Stimulated activated CD4-positive, alpha-beta T cell treated with anti-CD3 and anti-CD28 coated beads, Interleukin-2, amount 100 ng/mL, for 24 hours (primary cell): Measurements from ENCODE around the gene CCDC80.
A peak's percentile ranks its signal among the peaks of the same experiment; 100 is the strongest.

ENCODE experiments used
- DNase-seq, 2 donors: peaks; one replicate each; pipeline ENCODE4 v3.0.0-alpha.2; 2020

CCDC80 gene

DNA sequence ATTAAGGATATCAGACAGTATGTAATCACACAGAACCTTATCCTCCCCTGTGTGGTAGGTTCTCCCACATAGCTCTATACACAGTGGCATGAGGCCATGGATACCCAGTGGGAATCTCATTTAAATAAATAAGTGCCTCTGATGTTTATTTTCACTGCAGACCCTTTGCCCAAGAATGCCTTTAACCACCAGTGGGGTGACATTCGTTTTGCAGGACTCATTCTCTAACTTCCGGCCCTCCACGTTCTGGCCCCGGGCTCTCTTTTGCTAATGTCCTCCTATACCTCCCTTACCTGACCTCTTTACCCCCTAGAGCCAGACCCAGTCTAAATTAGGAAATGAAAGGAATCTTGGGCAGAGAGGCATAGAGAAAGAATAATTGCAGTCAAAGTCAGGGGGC, 8.3 kb downstream of the CCDC80 start:
- DNase-seq: no peak

DNA sequence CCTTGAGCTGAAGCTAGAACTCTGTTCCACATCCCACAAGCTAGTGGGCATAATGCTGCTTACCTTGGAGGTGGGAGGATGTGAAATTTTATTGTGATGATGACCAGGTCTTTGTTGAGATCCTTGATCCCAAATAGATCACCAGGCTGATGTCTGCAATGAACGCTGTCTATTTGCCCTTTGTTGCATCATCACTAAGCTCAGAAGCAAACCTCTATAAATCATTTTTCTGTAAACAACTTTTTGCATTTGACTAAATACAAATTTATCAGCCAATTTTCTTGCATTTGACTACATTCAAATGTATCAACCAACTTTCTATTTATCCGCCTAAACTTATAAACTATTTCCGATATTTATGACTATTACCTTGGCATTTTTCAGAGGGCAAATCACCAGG, 9.7 kb downstream of the CCDC80 start:
- DNase-seq: no peak

DNA sequence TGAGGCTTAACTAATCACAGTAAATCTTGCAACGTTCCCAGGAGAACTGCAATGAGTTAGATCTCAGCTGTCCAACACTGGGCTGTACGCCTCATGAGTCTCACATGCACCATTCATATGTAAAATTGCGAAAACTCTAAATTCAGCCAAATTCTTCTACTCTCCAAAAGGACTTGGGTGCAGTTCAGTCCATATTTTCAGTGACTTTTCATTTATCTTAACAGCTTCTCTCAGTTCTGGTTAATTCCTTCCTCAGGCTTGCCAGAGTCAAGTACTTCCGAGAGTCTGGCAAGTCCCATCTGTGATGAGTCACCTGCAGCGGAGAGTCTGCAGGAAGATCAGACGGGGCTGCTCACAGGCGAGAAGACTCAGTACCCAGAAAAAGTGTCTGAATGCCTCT, 11.5 kb downstream of the CCDC80 start:
- DNase-seq: peak in 1 of 2 donors; percentile 17

DNA sequence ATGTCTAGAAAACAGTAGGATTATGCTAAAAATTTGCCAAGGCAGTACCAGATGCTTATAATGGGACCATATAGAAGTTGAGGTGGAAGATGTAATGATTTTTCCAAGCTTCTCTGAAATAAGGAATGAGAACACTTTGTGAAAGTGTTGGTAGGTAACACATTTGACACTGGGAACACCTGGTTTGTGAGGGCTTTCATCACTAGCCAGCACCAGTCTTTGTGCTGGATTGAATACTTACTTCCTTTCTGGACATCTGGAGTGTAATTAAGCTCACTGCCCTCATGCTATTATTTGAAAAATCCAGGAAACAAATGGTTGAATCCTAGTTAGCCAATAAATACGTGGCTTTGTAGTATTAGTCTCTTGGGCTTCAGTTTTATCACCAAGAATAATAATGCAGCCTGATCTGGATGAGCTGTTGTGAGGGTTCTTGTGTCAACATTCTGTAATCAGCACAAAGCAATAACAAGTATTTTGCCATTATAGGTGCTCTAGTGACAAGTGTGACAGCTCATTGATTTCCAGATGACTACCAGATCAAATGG, 12.9 kb downstream of the CCDC80 start:
- no peak for DNase-seq

DNA sequence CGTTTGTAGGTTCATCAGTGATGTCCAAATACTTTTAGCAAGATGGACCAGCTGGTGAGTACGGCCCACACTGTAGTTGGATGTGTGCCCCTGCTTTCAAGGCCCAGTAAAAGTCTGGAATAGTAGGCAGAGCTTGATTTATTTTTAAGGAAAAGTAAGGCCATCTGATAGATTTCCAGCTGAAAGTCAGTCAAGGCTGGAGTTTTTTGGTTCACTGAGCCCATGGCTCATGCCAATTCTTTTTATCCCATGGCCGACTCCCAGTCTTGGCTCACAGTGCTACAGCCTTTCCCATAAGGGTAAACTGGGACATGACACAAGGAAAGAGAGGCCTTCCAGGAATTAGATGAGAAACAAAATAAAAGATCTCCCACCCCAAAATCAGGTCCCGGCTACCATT, 13.5 kb downstream of the CCDC80 start:
- DNase-seq: no peak

DNA sequence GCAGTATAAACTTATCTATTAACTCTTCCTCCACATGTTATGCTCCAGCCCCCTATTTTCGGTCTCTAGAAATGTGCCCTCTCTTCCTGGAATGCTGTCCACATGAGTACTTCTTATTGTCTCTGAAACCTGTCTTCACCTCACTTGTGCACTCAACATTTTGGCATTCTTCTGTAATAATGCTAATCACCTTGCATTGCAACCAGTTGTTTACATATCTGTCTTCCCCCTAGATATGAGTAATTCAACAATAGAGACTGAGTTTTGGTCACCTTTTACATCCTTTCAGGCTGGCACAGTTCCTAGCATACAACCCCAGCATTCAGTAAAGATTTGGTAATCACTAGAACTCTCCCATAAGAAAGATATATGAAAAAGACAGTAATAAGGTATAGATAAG, 17.2 kb downstream of the CCDC80 start:
- no peak for DNase-seq

DNA sequence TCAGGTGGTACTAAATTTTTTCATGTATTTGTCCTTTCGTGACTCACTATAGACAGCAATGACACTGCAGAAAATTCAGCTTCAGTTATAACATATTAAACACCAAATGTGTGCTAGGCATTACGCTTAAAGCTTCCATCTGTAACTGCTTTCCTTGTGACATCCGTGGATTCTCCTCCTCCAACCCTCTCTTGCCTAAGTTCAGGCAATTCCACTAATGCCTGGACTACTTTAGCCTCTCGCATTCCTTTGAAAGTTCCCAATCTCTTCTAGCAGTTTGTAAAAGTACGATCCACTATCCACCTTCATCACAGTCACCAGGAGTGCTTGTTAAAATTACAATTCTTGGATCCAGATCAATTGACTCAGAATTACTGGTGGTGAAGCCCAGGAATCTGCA, 17.7 kb downstream of the CCDC80 start:
- no peak for DNase-seq

DNA sequence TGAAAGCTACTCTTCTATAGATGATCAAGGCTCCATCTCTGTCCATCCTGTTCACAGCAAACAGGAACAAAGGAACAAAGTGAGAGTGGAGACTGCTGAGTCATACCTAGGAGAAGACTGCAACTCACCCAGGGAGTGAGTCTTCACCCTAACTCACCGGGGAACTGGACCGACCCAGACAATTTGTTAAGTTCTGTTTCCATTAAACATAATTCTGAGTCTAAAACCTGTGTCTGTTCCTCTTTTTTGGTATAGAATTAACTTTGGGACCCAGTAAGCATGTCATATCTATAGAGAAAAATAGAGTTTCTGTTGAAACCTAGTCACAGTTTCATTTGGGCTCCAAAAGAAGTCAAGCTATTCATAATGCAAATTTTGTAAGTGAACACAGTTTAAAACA, 21.6 kb downstream of the CCDC80 start:
- no peak for DNase-seq

DNA sequence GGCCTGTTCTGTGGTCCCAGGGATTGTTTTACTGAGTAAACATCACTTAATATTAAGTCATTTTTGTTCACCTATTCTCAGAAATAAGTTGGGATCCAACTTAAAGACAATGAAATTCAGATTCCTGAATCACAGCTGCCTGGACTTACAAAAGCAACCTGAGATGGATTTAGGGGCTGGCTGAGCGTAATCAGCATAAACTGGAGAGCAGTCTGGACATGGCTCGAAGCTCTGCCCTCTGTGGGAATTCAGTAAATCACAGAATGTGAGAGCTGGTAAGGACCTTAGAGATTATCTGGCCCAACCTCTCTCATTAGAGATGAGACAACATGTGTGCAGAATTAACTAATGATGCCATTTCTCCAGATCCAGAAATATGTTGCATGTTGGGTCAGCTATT, 23.7 kb downstream of the CCDC80 start:
- no peak for DNase-seq

DNA sequence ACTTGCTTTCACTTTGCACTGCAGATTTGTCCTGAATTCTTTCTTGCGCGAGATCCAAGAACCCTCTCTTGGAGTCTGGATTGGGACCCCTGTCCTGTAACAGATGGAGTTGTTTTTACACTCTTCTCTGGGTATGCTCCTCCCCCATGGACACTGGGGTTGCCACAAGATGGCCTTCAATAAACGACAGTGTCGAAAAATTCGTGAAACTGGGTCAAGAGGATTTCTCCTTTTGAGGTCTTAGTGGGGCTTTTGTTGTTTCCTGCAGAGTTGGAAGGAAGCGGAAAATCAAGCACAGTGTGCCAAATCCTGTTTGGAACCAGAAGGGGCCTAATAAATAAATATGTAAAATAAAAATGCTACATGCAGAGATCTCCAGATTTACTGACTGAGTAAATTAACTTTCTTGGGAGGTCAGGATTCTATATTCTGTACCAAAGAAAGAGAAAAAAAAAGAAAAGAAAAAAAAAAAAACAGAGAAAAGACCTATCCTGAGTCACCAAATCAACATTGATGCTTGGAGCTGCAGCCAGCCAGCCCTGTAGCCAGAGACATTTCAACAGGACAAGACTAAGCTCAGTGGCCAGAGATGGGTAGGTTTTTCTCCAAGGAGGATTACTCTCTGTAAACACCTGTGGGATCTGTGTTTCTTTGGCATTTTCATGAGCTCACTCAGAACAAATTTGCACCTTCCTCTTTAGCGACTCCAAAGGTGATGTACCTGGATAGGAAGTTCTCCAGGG, 24.8 kb downstream of the CCDC80 start:
- DNase-seq: no peak

DNA sequence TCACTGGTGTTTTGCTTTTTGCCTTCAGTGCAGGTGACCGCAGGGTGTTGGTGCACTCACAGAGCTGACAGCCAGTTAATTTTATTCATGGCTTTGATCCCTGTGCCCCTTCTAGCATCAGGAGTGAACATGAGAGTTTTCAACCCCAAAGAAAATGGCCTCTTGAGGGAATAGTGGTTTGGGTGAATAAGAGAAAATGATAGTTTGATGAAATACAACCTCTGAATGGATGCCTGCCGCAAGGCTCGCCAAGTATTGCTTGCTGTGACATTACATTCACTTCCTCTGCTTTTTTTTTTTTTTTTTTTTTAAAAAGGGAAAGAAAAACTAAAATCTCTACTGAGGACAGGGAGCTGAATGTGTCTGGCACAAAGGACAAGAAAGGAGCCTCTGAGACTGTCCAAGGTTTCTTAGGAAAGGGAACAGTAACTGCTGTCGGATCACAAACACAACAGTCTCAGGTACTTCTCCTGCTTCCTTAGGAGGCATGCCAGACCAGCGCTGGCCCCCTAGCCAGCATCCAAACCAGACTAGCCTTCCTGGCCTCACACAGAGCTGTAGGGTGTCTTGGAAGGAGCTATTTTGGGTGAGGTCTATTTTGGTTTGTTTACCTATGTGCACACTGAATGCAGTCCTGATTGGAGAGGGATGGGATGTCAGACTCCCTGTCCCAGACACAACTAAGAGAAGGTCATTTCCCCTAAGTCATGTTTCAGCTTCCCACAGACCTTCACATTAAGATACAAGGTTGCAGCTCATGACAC, 29.0 kb downstream of the CCDC80 start:
- DNase-seq: no peak

DNA sequence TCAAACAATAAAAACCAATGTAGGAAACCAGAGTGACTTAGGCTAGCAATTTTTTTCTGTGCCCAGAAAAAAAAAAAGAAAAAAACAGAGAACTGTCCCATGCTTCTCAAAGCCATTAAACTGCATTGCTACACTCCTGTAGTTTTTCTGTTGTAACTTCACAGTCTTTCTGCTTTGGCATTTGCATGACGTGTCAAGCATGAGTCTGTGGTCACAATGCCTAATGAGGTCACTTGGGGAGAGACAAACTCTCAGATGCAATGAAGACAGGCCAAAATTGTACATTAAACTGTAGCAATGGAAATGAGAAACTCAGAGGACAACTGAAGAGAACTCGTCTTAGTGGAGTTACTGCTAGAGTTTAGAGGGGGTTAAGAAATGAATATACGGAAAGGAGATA, 30.8 kb downstream of the CCDC80 start:
- no peak for DNase-seq

DNA sequence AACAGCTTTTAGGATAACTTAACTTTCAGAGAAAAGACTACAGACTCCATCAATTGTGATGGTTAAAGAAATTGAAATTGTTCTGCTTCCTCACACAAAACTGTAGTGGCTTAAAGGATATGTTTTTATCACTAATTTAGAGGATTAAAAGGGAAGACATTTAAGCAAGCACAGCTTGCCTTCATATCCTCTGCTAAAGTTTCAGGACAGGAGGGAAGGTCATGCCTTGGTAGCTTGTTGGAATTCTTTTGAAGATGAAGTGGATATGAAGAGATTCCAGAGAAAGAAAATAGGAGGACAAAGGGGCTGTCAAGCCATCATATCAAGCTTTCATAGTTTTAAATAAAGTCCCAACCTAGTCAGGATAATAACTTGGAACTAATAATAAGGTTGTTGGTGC, 33.1 kb downstream of the CCDC80 start:
- DNase-seq: no peak

DNA sequence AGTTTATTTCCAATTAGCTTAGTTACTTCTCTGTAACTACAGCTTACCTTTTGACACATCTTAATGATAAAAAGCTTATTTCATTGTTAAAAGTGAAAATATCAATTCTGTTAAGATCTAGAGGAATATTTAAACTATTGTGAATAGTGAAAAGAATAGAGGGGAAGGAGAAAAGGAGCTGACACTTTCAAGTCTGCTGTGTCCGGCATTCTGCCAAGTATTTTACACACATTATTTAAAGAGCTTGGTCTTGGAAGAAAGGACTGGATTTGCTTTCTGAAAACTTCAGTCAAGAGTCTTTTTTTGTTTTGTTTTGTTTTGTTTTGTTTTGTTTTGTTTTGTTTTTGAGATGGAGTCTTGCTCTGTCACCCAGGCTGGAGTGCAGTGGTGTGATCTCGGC, 34.8 kb downstream of the CCDC80 start:
- no peak for DNase-seq

DNA sequence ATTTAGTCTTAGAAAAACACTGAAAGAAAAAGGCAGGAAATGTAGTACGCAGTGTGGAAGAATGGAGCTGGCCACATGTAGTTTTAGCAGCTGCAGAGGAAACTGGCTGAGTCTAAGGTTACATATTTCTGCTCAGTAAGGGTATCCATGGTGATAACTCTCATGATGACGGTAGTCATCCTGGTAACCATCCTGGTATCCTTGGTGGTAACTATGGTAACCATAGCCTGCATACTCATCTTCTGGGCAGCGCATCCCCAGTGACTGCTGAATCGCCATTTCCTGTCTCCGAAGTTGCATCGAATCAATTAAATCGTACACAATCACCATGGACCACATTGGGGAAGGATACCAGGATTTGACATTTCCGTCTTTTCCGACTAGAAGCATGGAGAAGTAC, 35.7 kb downstream of the CCDC80 start:
- DNase-seq: no peak

DNA sequence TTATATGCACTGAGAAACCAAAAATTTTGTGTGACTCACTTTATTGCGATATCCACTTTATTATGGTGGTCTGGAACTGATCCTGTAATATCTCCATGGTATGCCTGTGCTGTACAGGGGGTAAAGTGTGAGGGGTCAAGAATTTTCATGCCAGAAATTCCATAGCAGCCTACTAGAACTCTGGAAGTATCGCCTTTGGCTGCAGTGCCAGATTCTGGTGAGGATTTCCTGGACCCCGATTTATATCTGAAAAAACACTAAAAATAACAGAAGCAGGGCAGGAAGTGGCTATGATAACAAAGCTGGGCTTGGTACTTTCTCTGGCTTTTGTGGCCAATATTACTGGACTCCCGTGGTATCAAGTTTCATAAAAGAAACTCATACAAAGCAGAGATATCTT, 36.4 kb downstream of the CCDC80 start:
- DNase-seq: no peak

DNA sequence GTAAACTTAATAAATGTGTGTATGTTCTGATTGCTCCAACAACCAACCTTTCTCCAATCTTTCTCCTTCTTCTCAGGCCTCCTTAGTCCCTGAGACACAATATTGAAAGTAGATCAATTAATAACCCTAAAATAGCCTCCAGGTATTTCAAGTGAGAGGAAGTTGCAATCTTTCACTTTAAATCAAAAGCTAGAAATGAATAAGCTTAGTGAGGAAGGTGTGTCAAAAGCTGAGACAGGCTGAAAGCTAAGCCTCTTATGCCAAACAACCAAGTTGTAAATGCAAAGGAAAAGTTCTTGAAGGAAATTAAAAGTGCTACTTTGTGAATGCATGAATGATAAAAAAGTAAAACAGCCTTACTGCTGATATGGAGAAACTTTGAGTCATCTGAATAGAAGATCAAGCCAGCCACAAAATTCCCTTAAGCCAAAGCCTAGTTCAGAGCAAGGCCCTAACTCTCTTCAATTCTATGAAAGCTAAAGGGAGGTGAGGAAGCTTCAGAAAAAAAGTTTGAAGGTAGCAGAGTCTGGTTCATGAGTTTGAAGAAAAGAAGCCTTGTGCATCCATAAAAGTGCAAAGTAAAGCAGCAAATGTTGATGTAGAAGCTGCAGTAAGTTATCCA, 38.6 kb downstream of the CCDC80 start:
- DNase-seq: no peak

DNA sequence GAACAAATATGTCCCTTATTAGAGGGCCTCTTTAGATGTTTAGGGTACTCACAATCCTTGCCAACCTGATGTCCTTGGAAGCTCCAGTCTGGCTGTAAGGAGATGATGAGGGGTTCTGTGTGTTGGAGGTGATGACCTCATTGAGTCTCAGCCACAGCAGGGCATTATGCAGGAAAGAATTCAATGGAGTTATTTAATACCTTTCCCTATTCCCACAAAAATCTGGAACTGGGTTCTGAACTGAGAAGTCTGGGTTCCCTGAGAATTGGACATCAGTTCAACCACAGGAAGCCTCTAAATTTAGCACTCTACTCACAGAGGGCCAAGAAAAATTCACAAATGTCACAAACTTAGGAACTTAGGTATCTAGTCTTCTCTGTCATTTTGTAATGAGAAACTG, 42.2 kb downstream of the CCDC80 start:
- DNase-seq: no peak

DNA sequence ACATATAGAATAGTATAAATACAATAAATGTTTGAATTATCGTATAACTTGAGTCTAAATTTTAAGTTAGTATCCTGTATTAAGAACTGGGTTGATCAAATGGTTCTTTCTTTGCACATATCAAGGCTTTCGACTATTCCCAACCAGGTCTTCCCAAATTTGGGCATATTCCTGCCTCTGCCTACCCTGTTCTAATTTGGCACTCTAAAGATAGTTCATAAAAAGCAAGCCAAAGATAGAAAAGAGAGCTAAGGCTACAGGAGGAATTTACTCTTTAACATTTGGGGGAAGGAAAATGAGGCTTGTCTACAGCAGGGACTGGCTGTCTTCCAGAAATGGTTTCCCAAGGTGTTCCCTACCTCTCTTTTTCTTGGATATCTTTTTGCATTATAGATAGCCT, 43.0 kb downstream of the CCDC80 start:
- DNase-seq: no peak

DNA sequence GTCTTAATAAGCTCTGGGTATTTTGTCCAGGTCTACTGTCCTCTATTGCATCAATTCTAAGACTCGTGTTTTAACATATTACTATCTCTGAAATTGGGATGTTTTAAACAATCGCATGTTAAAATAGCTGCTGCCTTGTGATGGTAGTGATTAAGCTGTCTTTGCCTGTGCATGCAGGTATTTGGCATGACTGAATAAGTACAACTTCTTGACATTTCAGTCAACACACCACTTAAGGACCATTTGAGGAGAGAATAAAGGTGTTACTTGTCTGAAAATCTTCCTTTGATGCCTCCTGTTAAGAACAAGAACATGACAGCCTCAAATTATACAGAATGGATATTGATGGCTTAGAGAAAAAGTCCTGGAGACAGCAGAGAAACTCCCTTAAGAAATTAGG, 46.1 kb downstream of the CCDC80 start:
- no peak for DNase-seq

DNA sequence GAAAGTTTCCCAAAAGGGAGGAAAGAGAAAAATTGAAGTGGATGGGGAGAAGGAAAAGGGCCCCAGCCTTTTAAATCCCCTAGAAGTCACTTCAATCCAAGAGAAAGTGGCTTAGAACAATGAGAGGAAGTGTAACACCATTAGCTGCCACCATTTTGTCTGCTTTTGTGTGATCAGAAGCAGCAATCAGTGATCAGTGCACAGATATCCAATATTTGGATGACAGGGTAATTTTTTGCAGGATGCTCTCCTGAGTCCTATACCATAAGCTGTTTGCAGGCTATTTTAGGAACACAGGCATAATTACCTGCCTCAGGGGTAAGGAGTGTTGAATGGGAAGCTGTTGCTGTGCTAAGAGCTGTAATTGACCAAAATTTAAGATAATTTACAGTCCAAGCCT, 47.7 kb downstream of the CCDC80 start:
- no peak for DNase-seq

DNA sequence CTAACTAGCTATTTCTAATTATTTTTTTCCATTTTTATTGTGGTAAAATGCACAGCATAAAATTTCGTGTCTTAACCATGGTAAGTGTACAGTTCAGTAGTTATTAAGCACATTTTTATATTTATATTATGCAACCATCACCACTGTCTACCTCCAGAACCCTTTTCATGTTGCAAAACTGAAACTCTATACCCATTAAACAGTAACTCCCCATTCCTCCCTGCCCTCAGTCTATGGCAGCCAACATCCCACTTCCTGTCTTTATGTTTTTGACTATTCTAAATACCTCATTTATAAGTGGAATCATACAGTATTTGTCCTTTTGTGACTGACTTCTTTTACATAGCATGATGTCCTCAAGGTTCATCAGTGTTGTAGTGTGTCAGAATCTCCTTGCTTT, 53.6 kb downstream of the CCDC80 start:
- no peak for DNase-seq

DNA sequence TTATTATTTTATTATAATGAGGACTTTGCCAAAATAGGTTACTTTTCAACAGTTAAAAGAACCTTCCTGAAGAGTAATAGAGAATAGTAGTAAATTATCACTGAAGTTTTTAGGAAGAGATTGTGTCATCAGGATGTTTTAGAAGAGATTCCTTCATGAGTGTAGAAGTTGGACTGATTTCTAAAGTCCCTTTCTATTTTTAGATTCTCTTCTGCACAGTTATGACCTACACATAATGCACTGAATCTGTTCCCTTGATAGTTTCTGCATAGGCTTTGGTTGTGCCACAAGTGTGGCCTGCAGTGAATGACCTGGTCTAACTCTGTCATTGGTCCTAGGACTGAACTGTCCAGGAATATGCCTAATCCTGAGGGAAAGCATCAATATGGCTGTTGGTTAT, 55.2 kb downstream of the CCDC80 start:
- DNase-seq: no peak

DNA sequence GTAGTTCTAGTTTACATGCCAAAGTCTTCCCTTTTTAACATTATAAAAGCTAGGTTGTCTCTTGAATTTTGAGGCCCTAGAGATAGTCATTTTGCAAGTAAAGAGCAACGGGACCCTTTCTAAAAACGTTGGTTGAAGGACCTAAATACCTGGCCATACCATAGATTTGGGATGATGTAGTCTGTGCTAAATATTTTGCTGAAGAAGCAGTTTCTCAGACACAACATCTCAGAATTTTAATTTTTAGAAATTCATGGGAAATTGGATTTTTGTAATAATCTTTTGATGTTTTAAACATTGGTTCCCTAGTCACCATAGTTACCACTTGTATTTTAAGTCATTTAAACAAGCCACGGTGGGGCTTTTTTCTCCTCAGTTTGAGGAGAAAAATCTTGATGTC, 57.8 kb downstream of the CCDC80 start:
- DNase-seq: no peak
